CD4-positive, alpha-beta T cell treated with Interleukin-21 for 1 hour (primary cell): Measurements from ENCODE around the gene ARHGEF37.

Experiments used
- DNase-seq: peaks from one replicate; pipeline ENCODE4 v3.0.0-alpha.2; 2020

ARHGEF37 gene

DNA sequence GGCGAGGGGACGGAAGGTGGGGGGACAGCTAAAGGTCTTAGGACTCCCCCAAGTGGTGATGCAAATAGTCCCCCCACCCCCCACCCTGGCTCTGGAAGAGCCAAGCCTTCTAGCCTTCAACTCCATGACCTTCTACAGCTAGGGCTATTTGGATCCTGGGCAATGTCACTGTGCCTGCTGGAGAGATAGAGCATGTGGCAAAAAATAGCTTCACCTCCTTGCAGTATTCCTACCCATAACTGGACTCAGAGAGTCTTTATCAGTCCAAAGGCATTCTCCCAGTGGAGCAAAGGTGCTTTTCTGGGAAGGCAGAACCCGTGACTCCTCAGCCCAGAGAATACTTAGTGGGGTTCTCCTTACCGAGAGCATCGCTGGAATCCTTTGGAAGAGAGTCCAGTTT is 100.0 kb downstream of the ARHGEF37 start:
- DNase-seq, result no peak

DNA sequence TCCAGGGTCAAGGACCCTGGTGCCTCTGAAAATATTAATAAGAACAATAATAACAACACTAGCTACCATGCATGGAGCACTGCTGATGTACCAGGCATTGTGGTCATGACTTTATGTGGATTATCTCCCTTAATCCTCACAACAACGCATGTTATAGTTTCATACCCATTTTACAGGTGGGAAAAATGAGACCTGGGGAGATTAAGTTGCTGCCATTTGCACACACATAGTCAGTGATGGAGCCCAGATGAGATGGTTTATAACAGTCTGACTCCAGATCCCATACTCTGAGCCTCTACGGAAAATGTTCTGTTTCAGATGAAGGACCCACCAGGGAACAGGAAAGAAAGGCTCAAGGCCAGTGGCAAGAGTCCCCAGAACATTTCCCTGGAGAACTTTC is 100.6 kb downstream of the ARHGEF37 start:
- no peak for DNase-seq

DNA sequence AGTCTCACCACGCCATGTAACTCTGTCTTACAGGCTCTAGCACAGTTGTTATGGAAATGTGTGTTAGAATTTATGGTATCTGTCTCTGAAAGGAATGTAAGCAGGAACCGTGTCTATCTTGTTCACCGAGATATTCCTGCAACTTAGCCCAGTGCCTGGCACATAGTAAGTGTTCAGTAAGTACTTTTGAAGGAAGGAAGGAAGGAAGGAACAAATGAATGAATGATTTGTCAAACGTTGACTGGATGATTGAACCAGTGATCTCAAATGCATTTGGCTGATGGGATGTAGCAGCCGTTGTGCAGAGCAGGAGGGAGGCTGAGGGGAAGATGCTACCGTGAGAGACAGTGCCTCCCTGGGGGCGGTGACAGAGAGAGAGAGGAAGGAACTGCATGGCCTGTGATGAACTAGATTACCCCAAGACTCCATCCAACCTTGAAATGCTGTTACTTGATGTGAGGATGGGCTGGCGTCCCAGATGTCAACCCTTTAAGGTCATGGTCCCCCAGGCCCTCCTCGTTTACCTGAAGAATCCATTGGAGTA is 101.3 kb downstream of the ARHGEF37 start:
- no peak for DNase-seq

DNA sequence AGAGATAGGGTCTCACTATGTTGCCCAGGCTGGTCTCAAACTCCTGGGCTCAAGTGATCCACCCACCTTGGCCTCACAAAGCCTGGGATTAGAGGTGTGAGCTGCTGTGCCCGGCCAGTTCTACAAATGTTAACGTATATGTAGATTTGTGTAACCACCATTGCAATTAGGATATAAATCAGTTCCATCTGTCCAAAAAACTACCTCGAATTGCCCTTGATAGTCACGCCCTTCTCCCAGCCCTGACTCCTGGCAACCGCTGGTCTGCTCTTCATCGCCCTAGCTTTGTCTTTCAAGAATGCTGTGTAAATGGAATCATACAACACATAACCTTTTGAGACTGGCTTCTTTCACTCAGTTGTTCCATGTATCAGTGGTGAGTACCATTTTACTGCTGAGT is 102.7 kb downstream of the ARHGEF37 start:
- no peak for DNase-seq

DNA sequence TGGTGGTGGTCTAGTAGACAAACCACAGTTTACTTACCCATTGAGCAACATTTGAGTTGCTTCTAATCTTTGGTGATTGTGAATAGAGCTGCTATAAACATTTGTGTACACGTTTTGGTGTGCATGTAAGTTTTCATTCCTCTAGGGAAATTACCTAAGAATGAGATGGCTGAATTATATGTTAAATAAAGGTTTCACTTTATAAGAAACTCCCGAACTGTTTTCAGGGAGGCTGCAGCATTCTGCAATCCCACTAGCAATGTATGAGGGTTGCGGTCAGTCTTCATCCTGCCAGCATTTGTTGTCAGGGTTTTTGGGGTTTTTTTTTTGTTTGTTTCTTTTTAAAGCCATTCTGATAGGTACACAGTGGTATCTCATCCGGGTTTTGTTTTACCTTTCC is 103.1 kb downstream of the ARHGEF37 start:
- DNase-seq, result no peak
